Erythroblast (primary cell): ENCODE results near the gene TGFBR1.

Experiments
- DNase-seq, 2 experiments: peaks; one replicate each; lab custom pipeline; 2025; lab: John Stamatoyannopoulos, UW
- GATA1 ChIP-seq: IDR thresholded peaks from 2 replicates; pipeline ENCODE4 v1.6.1; 2011; ENCODE audit warnings: low read depth, mild to moderate bottlenecking, control low read depth, low read length, moderate library complexity
- POLR2A ChIP-seq: IDR thresholded peaks from 2 replicates; pipeline ENCODE4 v1.6.1; 2011; ENCODE audit warnings: mild to moderate bottlenecking, low read length

The TGFBR1 gene

GRCh38 chr9:99180662-99181061 lies 75.7 kb downstream of the TGFBR1 start:
- TF ChIP-seq POLR2A = no peak
- no peak for DNase-seq

GRCh38 chr9:99181206-99181605 lies 76.3 kb downstream of the TGFBR1 start:
- TF ChIP-seq GATA1 (no peak), POLR2A (no peak)
- no peak for DNase-seq

DNA sequence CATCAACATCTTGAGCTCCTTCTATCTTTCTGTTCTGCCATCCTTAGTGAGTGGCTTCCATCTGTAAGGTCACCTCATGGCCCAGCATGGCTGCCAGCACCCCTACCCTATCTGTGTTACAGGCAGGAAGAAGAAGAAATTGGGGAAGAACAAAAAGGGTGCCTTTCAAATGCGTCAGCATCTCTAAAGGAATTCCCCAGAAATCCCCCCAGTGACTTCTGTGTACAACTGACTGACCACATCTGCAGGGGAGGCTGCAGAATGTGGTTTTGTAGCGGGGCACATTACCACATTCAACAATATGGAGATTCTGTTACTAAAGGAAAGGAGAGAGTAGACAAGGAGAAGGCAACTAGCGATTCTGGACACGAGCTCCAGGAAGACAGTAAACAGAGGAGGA lies 76.7 kb downstream of the TGFBR1 start:
- TF ChIP-seq GATA1 (no peak), POLR2A (no peak)
- DNase-seq = no peak

DNA sequence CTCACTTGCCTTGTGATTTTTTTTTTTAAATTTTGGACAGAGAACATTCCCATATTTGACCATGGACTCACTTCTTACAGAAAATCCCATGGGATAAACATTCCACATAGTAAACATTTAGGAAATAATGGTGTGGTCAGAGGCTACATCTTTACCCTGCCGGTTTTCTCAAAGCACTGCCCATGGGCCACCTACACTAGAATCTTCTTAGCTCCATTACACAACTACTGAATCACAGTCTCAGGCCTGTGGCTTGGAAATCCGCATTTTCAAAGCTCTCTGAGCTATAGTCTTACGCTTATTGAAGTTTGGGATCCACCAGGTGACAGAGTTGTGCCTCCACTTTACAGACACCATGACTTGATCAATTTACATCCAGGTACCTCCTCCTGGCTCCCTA lies 77.4 kb downstream of the TGFBR1 start:
- DNase-seq = no peak
- TF ChIP-seq GATA1 (no peak), POLR2A (no peak)

- no peak for TF ChIP-seq GATA1
- TF ChIP-seq POLR2A = no peak
- DNase-seq = no peak
Observed at GRCh38 chr9:99183616-99184015, 78.7 kb downstream of the TGFBR1 start.

DNA sequence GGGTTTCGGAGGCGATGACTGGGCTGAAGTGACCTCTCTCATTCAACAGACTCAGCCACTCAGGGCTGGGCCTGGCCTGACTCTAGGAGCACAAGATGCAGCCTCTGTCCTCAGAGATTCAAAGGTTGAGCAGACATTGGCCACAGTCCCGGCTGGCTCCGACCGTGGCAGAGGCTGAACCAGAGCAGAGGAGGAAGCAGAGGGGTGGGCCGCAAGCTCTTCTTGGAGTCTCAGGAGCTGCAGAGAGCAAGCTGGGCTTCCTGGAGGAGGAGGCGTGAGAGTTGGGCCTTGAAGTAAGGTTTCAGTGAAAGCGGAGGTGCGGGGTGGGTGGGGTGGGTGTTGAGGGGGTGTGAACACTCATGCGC lies 79.2 kb downstream of the TGFBR1 start:
- no peak for DNase-seq
- TF ChIP-seq POLR2A = no peak
- TF ChIP-seq GATA1 = no peak

GRCh38 chr9:99184475-99185347 lies 79.8 kb downstream of the TGFBR1 start:
- TF ChIP-seq POLR2A = no peak
- no peak for TF ChIP-seq GATA1
- DNase-seq = peak; percentile 76 to 87

DNA sequence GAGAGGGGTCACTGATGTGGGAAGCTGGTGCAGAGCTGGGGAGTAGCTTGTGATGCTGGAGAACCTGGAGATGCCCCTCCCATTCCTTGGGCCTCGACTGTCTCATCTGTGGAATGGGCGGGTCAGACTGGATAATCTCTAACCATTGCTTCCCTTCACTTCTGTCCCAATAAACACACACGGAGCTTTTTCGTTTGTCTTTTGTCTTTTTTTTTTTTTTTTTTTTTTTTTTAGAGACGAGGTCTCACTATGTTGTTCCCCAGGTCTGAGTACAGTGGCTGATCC lies 80.4 kb downstream of the TGFBR1 start:
- no peak for DNase-seq
- TF ChIP-seq GATA1 (no peak), POLR2A (no peak)

- no peak for DNase-seq
- TF ChIP-seq GATA1 = no peak
- no peak for TF ChIP-seq POLR2A
Observed at GRCh38 chr9:99185934-99186333, 81.0 kb downstream of the TGFBR1 start.

- no peak for TF ChIP-seq POLR2A
- no peak for TF ChIP-seq GATA1
- no peak for DNase-seq
Observed at GRCh38 chr9:99187311-99187710, 82.4 kb downstream of the TGFBR1 start.

- TF ChIP-seq GATA1 = no peak
- TF ChIP-seq POLR2A = no peak
- no peak for DNase-seq
Observed at GRCh38 chr9:99189186-99189585, 84.3 kb downstream of the TGFBR1 start.

- DNase-seq = no peak
- TF ChIP-seq GATA1 (no peak), POLR2A (no peak)
Observed at GRCh38 chr9:99189887-99190596, 85.1 kb downstream of the TGFBR1 start.

GRCh38 chr9:99190597-99191283 lies 85.8 kb downstream of the TGFBR1 start:
- no peak for DNase-seq

More at GRCh38 chr9:99190597-99191283, 85.8 kb downstream of the TGFBR1 start:
- TF ChIP-seq POLR2A (no peak), GATA1 (no peak)
